MCF 10A (cell line): ENCODE data around the gene TSPAN11. TPM values are rescaled to one million over a fixed set of nuclear protein-coding genes. Genes with fewer than 3 reads are reported as not detected.

Experiments used
- BruUV-seq: library from RNA; stranded (reverse); fragments of 400-500 nt; replicated peaks from 2 replicates; lab custom pipeline; 2021; lab: Mats Ljungman, UMichigan
- CTCF ChIA-PET: fragments of 300-600 bp; sonication (Branson Sonifier 250); formaldehyde crosslinking; extraction: SDS; loops from one replicate; lab custom pipeline; 2021; ENCODE audit warnings: antibody characterized with exemption, inconsistent platforms; lab: Yijun Ruan, JAX
- POLR2A ChIA-PET: fragments of 300-600, 350-650 bp; sonication (Branson Sonifier 250); formaldehyde crosslinking; extraction: SDS; loops from one replicate; lab custom pipeline; 2020; ENCODE audit warnings: antibody characterized with exemption, inconsistent platforms; lab: Yijun Ruan, JAX
- DNase-seq: peaks from one replicate; pipeline ENCODE4 v3.0.0-alpha.2; 2018; ENCODE audit not compliant: unreplicated experiment
- H3K27ac Mint-ChIP-seq: one replicate; pipeline ENCODE4 v1.8.0; 2022; ENCODE audit warnings: mild to moderate bottlenecking, low read depth, mixed read lengths; ENCODE audit not compliant: unreplicated experiment
- H3K27me3 Mint-ChIP-seq: one replicate; pipeline ENCODE4 v1.8.0; 2022; ENCODE audit warnings: mixed read lengths; ENCODE audit not compliant: insufficient read depth, unreplicated experiment
- H3K36me3 Mint-ChIP-seq: one replicate; pipeline ENCODE4 v1.8.0; 2022; ENCODE audit warnings: mild to moderate bottlenecking, moderate library complexity, mixed read lengths; ENCODE audit not compliant: insufficient read depth, unreplicated experiment
- H3K4me1 Mint-ChIP-seq: one replicate; pipeline ENCODE4 v1.8.0; 2022; ENCODE audit warnings: mixed read lengths; ENCODE audit not compliant: insufficient read depth, unreplicated experiment
- H3K4me3 Mint-ChIP-seq: one replicate; pipeline ENCODE4 v1.8.0; 2022; ENCODE audit warnings: mild to moderate bottlenecking, moderate library complexity, mixed read lengths; ENCODE audit not compliant: unreplicated experiment
- H3K9me3 Mint-ChIP-seq: one replicate; pipeline ENCODE4 v1.8.0; 2022; ENCODE audit warnings: mixed read lengths; ENCODE audit not compliant: unreplicated experiment
- CTCF ChIP-seq: fragments of 200-600 bp; IDR thresholded peaks from one replicate; pipeline ENCODE4 v1.8.0; 2022; ENCODE audit warnings: antibody characterized with exemption, mild to moderate bottlenecking; ENCODE audit not compliant: unreplicated experiment
- intact Hi-C: fragments of 100-400 bp; cut with micrococcal nuclease; formaldehyde crosslinking; loops from 2 replicates; pipeline ENCODE4 v1.14.1; 2022
- total RNA-seq: library from RNA; stranded (reverse); gene quantifications from 2 replicates; pipeline ENCODE4 v1.2.3, GENCODE V29; 2022

The TSPAN11 gene
- total RNA-seq, 1 experiment from 2014 or later, result not detected

DNA sequence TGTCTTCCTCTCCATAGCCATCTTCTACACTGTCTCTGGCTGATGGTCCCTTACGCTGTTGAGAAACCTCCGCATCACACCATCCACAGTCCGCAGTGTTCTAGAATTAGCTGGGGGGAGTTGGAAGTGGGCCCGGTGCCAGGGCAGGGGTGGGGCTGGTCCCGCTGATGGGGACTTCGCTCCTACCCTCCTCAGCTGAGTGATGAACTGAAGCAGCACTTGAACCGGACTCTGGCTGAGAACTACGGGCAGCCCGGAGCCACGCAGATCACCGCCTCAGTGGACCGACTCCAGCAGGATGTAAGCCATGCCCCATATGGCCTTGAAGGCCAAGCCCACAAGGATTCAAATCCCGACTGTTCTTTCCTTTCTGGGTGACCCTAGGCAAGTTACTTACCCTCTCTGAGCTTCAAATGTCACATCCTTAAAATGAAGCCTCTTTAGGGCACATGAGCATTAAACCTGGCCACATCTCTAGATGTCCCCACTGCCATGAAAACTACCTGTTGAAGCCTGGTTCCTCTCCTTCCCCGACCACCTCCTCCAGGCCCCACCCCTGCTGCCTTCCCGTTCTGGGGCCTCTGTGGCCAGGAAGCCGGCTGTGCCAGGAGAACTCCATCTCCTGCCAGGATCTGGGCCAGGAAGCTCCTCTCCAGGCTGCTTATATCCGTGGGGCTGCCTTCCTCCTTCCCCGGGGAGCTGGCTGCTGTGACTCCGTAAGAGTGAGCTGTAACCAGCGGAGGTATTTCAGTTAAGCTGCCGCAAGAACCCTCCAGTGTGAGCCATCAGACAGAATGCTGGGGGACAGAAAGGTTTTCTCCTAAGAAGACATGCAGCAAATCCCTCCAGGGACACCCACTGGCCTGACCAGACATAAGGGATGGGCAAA lies 53.1 kb downstream of the TSPAN11 start:
- H3K27ac Mint-ChIP-seq, result no peak overlapping the region

DNA sequence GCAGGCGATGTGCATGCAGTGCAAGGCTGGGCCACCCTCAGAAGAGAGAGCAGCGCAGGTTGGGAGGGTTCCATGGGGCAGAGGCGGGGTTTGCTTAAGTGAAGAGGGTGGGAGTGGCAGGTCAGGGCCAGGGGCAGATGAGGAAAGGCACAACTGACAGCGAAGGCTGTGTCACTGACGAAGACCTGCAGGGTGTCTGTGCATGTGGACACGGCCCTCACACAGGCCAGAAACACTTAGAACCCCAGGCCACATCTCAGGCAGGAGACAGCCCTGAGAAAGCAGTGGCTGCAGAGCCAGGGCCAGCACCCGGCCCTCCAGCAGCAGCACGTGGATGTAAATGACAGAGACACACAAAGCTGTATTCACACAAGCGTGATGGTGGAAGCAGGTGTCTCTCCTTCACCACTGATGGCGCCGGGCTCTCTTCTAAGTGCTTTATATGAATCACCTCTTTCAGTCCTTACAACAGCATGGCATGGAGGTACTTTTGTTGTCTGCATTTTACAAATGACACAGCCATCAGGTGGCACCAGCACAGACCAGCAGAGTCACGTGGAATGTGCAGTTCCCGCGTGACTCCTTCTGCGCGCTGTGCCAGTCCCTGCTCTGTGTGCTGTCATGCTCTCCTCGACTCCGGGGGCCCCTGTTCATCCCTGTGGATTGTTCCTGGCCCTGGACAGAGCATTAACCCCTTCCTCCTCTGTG lies 54.6 kb downstream of the TSPAN11 start:
- Mint-ChIP-seq H3K27me3 (peaks cover 18% of the 10 kb centered on the region), H3K4me3 (no peak overlapping the region), H3K36me3 (no peaks in the 10 kb centered on the region), H3K9me3 (no peaks in the 10 kb centered on the region), H3K4me1 (no peaks in the 10 kb centered on the region), H3K27ac (no peak overlapping the region)
- TF ChIP-seq CTCF, result no peak
- ChIA-PET CTCF (interaction anchor here (8.4 kb wide), 1 partner anchor 132 kb away, joined by 156 read pairs; no protein-coding TSS in a partner anchor), POLR2A (no interaction called here)
- no TSS peak for BruUV-seq
- intact Hi-C loops, result loop anchor here (10.0 kb wide), 1 partner anchor 254 kb away; no protein-coding TSS in a partner anchor
- no peak for DNase-seq

More for the DNA sequence above, 53.1 kb downstream of the TSPAN11 start:
- ChIA-PET CTCF (interaction anchor here (0.6 to 8.4 kb wide), 6 partner anchors 13 to 859 kb away, joined by 3 to 156 read pairs (median 3); no protein-coding TSS in a partner anchor), POLR2A (interaction anchor here (0.5 kb wide), 1 partner anchor 337 kb away, joined by 3 read pairs; no protein-coding TSS in a partner anchor)
- DNase-seq, result no peak
- H3K9me3 Mint-ChIP-seq, result no peaks in the 10 kb centered on the region
- H3K36me3 Mint-ChIP-seq, result no peaks in the 10 kb centered on the region
- TF ChIP-seq CTCF, result no peak
- BruUV-seq, result no TSS peak
- H3K27me3 Mint-ChIP-seq, result peaks cover 31% of the 10 kb centered on the region
- no peaks in the 10 kb centered on the region for H3K4me1 Mint-ChIP-seq
- intact Hi-C loops, result loop anchor here (10.0 kb wide), 1 partner anchor 255 kb away; no protein-coding TSS in a partner anchor
- no peak overlapping the region for H3K4me3 Mint-ChIP-seq

- Mint-ChIP-seq H3K27me3 (peaks cover 13% of the 10 kb centered on the region), H3K4me3 (no peak overlapping the region), H3K9me3 (no peaks in the 10 kb centered on the region), H3K27ac (no peak overlapping the region), H3K36me3 (no peaks in the 10 kb centered on the region), H3K4me1 (no peaks in the 10 kb centered on the region)
- no TSS peak for BruUV-seq
- ChIA-PET CTCF (interaction anchor here (8.4 kb wide), 1 partner anchor 133 kb away, joined by 156 read pairs; no protein-coding TSS in a partner anchor), POLR2A (no interaction called here)
- no peak for TF ChIP-seq CTCF
- intact Hi-C loops, result loop anchor here (10.0 kb wide), 1 partner anchor 252 kb away; no protein-coding TSS in a partner anchor
- DNase-seq, result no peak
Measured at GRCh38 chr12:30982413-30982812, 55.9 kb downstream of the TSPAN11 start.
